ENCODE data around the gene SLC4A8. TPM values are rescaled to one million over a fixed set of nuclear protein-coding genes. Genes with fewer than 3 reads are reported as not detected.

SLC4A8 gene
- total and polyA plus RNA-seq, 11 donors: 0.07 to 3.6 (median 0.51) TPM

DNA sequence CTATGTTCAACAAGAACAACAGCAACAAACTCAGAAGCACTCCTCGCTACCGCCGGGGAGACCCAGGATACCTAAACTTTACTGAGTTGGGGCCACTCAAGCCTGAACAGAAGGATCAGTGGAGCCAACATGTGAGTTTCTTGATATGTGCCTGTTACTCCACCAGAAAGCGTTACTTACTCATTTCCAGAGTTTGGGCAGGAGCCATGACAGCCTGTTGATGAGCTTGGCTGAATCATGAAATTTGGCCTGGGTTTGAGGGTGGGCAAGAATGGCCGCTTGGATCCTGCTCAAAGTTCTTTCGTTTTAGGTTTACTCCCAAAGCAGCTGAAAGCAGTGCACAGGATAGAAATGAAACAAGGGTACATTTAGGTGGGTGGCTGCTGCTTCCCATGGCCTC is 21.5 kb upstream of the SLC4A8 start:
- 89 to 93% (median 91%) methylated on average over 6 of the region's 6 CpGs for WGBS, 4 donors
- Histone ChIP-seq H3K27me3 (peaks cover 0 to 5% (median 0%) of the 10 kb centered on the region in 9 donors), H3K36me3 (no peaks in the 10 kb centered on the region), H3K9me3 (no peaks in the 10 kb centered on the region), H3K27ac (no peak overlapping the region), H3K4me3 (no peak overlapping the region), H3K4me1 (peaks cover 0 to 4% (median 0%) of the 10 kb centered on the region in 12 donors)
- ATAC-seq (no peak), DNase-seq (no peak)
- intact Hi-C loops (cut with DNase I): no loop called here
- no peak for TF ChIP-seq POLR2A (IDR thresholded peaks at IDR 0.05)
- TF ChIP-seq CTCF (IDR thresholded peaks at IDR 0.05): no peak

- WGBS, 4 donors: 85 to 96% (median 89%) methylated on average over 3 to 4 of the region's 4 CpGs
- Histone ChIP-seq H3K4me1 (no peaks in the 10 kb centered on the region), H3K36me3 (no peaks in the 10 kb centered on the region), H3K27ac (peak overlapping the region in 1 of 12 donors; percentile 23), H3K9me3 (no peaks in the 10 kb centered on the region), H3K27me3 (peaks cover 0 to 5% (median 0%) of the 10 kb centered on the region in 9 donors), H3K4me3 (no peak overlapping the region)
- peak in 4 of 5 donors; percentile 32 to 67 (median 42) for DNase-seq
- TF ChIP-seq CTCF (IDR thresholded peaks at IDR 0.05): no peak
- TF ChIP-seq POLR2A (IDR thresholded peaks at IDR 0.05): no peak
- peak in 3 of 4 donors; percentile 43 to 75 (median 65) for ATAC-seq
- intact Hi-C loops (cut with DNase I): no loop called here
Measured at GRCh38 chr12:51403681-51404136, 20.9 kb upstream of the SLC4A8 start.

DNA sequence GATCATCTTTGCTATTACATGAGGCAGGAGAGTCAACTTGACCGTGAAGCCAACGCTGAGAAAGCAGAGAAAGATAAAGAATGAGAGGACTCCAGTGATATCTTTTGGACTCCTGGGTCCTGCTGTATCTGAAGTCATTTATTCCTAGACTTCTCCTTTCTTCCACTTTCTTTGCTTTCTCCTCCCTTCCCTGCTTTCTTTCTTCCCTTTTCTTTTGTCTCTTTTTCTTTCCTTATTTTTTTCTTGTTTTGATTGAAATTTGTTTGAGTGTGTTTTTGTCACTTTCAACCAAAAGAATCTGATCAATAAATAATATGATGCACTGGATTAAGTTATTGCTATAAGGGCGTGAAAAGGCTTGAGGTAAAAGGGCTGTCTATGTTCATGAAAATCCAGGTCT is 20.0 kb upstream of the SLC4A8 start:
- Histone ChIP-seq H3K9me3 (no peaks in the 10 kb centered on the region), H3K4me1 (no peaks in the 10 kb centered on the region), H3K27ac (no peak overlapping the region), H3K36me3 (no peaks in the 10 kb centered on the region), H3K4me3 (no peak overlapping the region), H3K27me3 (peaks cover 0 to 5% (median 0%) of the 10 kb centered on the region in 9 donors)
- DNase-seq: no peak
- WGBS, 4 donors: 87 to 93% (median 92%) methylated on average over 3 of the region's 3 CpGs
- no peak for ATAC-seq
- intact Hi-C loops (cut with DNase I): no loop called here
- TF ChIP-seq POLR2A (IDR thresholded peaks at IDR 0.05) (no peak), CTCF (IDR thresholded peaks at IDR 0.05) (no peak)

- 81 to 88% (median 87%) methylated on average over 3 of the region's 3 CpGs for WGBS, 4 donors
- ATAC-seq (no peak), DNase-seq (no peak)
- intact Hi-C loops (cut with DNase I): no loop called here
- Histone ChIP-seq H3K36me3 (no peaks in the 10 kb centered on the region), H3K4me1 (no peaks in the 10 kb centered on the region), H3K27me3 (peaks cover 0 to 5% (median 0%) of the 10 kb centered on the region in 9 donors), H3K4me3 (no peak overlapping the region), H3K9me3 (no peaks in the 10 kb centered on the region), H3K27ac (no peak overlapping the region)
- TF ChIP-seq POLR2A (IDR thresholded peaks at IDR 0.05) (no peak), CTCF (IDR thresholded peaks at IDR 0.05) (no peak)
Measured at GRCh38 chr12:51405801-51406207, 18.8 kb upstream of the SLC4A8 start.
